GM23248 (cell line): ENCODE data around the gene APMAP. TPM values are rescaled to one million over a fixed set of nuclear protein-coding genes. Genes with fewer than 3 reads are reported as not detected.

ENCODE experiments used
- DNase-seq: peaks from one replicate; pipeline ENCODE4 v3.0.0-alpha.2; 2015
- H2AFZ ChIP-seq: fragments of 200-600 bp; sonication (generic); 2 replicates; pipeline ENCODE4 v1.6.1; 2016; ENCODE audit warnings: antibody characterized with exemption
- H3F3A ChIP-seq: fragments of 200-600 bp; sonication (generic); 2 replicates; pipeline ENCODE4 v1.6.1; 2016; ENCODE audit warnings: mild to moderate bottlenecking, antibody characterized with exemption, mixed run types; ENCODE audit not compliant: insufficient read depth
- H3K27ac ChIP-seq: fragments of 200-600 bp; sonication (generic); 2 replicates; pipeline ENCODE4 v1.5.1; 2016; ENCODE audit warnings: mild to moderate bottlenecking
- H3K27me3 ChIP-seq: fragments of 200-600 bp; sonication (generic); replicated peaks from 2 replicates; pipeline ENCODE4 v1.6.1; 2016; ENCODE audit warnings: mild to moderate bottlenecking; ENCODE audit not compliant: insufficient read depth
- H3K36me3 ChIP-seq: fragments of 200-600 bp; sonication (generic); 2 replicates; pipeline ENCODE4 v1.6.1; 2016; ENCODE audit warnings: low read depth, mild to moderate bottlenecking
- H3K4me1 ChIP-seq: fragments of 200-600 bp; sonication (generic); 2 replicates; pipeline ENCODE4 v1.6.1; 2016; ENCODE audit warnings: mild to moderate bottlenecking; ENCODE audit not compliant: insufficient read depth
- H3K4me2 ChIP-seq: fragments of 200-600 bp; sonication (generic); one replicate; pipeline ENCODE4 v1.6.1; 2016; ENCODE audit warnings: mild to moderate bottlenecking; ENCODE audit not compliant: unreplicated experiment
- H3K4me3 ChIP-seq: fragments of 200-600 bp; sonication (generic); 2 replicates; pipeline ENCODE4 v1.5.1; 2016; ENCODE audit warnings: mild to moderate bottlenecking
- H3K79me2 ChIP-seq: fragments of 200-600 bp; sonication (generic); 2 replicates; pipeline ENCODE4 v1.6.1; 2016; ENCODE audit warnings: mild to moderate bottlenecking; ENCODE audit not compliant: insufficient read depth
- H3K9ac ChIP-seq: fragments of 200-600 bp; sonication (generic); 2 replicates; pipeline ENCODE4 v1.6.1; 2016; ENCODE audit warnings: mild to moderate bottlenecking
- H3K9me2 ChIP-seq: fragments of 200-600 bp; sonication (generic); 2 replicates; pipeline ENCODE4 v1.6.1; 2016; ENCODE audit warnings: mixed run types, mild to moderate bottlenecking, moderate library complexity; ENCODE audit not compliant: insufficient read depth
- H3K9me3 ChIP-seq: fragments of 200-600 bp; sonication (generic); one replicate; pipeline ENCODE4 v1.6.1; 2017; ENCODE audit warnings: low read depth
- H4K20me1 ChIP-seq: fragments of 200-600 bp; sonication (generic); 2 replicates; pipeline ENCODE4 v1.6.0; 2016; ENCODE audit not compliant: insufficient read depth
- EZH2 ChIP-seq: fragments of 200-600 bp; sonication (generic); IDR thresholded peaks from 2 replicates; pipeline ENCODE4 v1.6.1; 2018; ENCODE audit warnings: antibody characterized with exemption, mild to moderate bottlenecking; ENCODE audit not compliant: insufficient read depth, poor library complexity, severe bottlenecking
- EZH2phosphoT487 ChIP-seq: fragments of 200-600 bp; sonication (generic); IDR thresholded peaks from 2 replicates; pipeline ENCODE4 v1.6.1; 2018; ENCODE audit warnings: antibody characterized with exemption, moderate library complexity, mild to moderate bottlenecking, low read depth; ENCODE audit not compliant: insufficient read depth
- WGBS, 2 experiments: methylation state at CpG; one replicate each; pipeline ENCODE4 v1.1.6; 2015 to 2017; ENCODE audit warnings: low lambda C conversion rate in 2 of 2, low coverage in 1 of 2; ENCODE audit errors: missing lambda C conversion rate in 2 of 2; 5-methylcytosine and 5-hydroxymethylcytosine counted together
- in situ Hi-C: fragments of 300-500 bp; cut with MboI; formaldehyde crosslinking; loops from 2 replicates; pipeline ENCODE4 v1.15.0; 2020
- polyA plus RNA-seq: library from polyadenylated mRNA; unstranded; fragments of >200 nt; fragmentation: Nextera tagmentation; extraction: Ambion mirVana; gene quantifications from 2 replicates; pipeline ENCODE4 v1.2.1, GENCODE V29; 2016
- total RNA-seq: library from RNA; depleted of rRNA; stranded (reverse); fragments of >200 nt; shearing (Covaris generic); gene quantifications from 2 replicates; pipeline ENCODE4 v1.2.3, GENCODE V29; 2014

The APMAP gene
- total and polyA plus RNA-seq, 2 experiments from 2014 or later, result 109 to 123 TPM

- DNase-seq, result peak; percentile 79
- no peaks in the 10 kb centered on the region for H3K27me3 ChIP-seq
- no peak for TF ChIP-seq EZH2phosphoT487
- TF ChIP-seq EZH2, result no peak
- 0 out of 2 replicates have a peak, but pooled peaks cover 4% of the 10 kb centered on the region for H3F3A ChIP-seq
- no peaks in the 10 kb centered on the region for H3K9me3 ChIP-seq
- no peaks in the 10 kb centered on the region for H4K20me1 ChIP-seq
- in situ Hi-C loops, result loop anchor here (5.0 to 25.0 kb wide), 6 partner anchors 68 to 868 kb away; partner anchors contain the start of gene GINS1
- peaks cover 27% of the 10 kb centered on the region for H3K79me2 ChIP-seq
- H3K4me1 ChIP-seq, result peaks cover 16% of the 10 kb centered on the region
- no peaks in the 10 kb centered on the region for H3K36me3 ChIP-seq
- H2AFZ ChIP-seq, result peak overlapping the region; percentile 52; the same call in 1 of the 2 replicates
- 0 out of 2 replicates have a peak overlapping the region, but pooled peaks have one; percentile 24 for H3K9ac ChIP-seq
- WGBS, 2 experiments, result 26 to 29% methylated on average over 20 of the region's 20 CpGs
- H3K4me3 ChIP-seq, result peak overlapping the region; percentile 68
- H3K27ac ChIP-seq, result no peak overlapping the region
- H3K9me2 ChIP-seq, result no peaks in the 10 kb centered on the region
- H3K4me2 ChIP-seq, result peak overlapping the region; percentile 91
These were observed 2.2 kb upstream of the APMAP start for GRCh38 chr20:24994470-24995368.

- Histone ChIP-seq H2AFZ (no peak overlapping the region), H3K27me3 (no peaks in the 10 kb centered on the region), H3K9me3 (no peaks in the 10 kb centered on the region), H3K4me1 (peaks cover 16% of the 10 kb centered on the region), H3F3A (0 out of 2 replicates have a peak, but pooled peaks cover 4% of the 10 kb centered on the region), H3K4me2 (no peak overlapping the region), H3K79me2 (peaks cover 33% of the 10 kb centered on the region), H3K9ac (no peak overlapping the region), H3K9me2 (no peaks in the 10 kb centered on the region), H3K36me3 (no peaks in the 10 kb centered on the region), H3K27ac (no peak overlapping the region), H4K20me1 (no peaks in the 10 kb centered on the region), H3K4me3 (no peak overlapping the region)
- whole genome bisulfite sequencing, 2 experiments, result 87% methylated on average over 1 of the region's 1 CpG
- in situ Hi-C loops, result loop anchor here (10.0 to 25.0 kb wide), 5 partner anchors 181 to 868 kb away; partner anchors contain the start of gene GINS1
- no peak for DNase-seq
- TF ChIP-seq EZH2 (no peak), EZH2phosphoT487 (no peak)
These were observed 1.6 kb upstream of the APMAP start for GRCh38 chr20:24994186-24994465.

GRCh38 chr20:24993337-24994185, 1.0 kb upstream of the APMAP start:
- Histone ChIP-seq H3K27me3 (no peaks in the 10 kb centered on the region), H3K9me2 (no peaks in the 10 kb centered on the region), H3K9ac (peak overlapping the region; percentile 91), H3K4me3 (peak overlapping the region; percentile 86), H3K4me2 (peak overlapping the region; percentile 70), H4K20me1 (no peaks in the 10 kb centered on the region), H3F3A (0 out of 2 replicates have a peak, but pooled peaks cover 4% of the 10 kb centered on the region), H3K36me3 (no peaks in the 10 kb centered on the region), H2AFZ (peak overlapping the region; percentile 88), H3K79me2 (peaks cover 39% of the 10 kb centered on the region), H3K27ac (peak overlapping the region; percentile 84), H3K9me3 (no peaks in the 10 kb centered on the region), H3K4me1 (peaks cover 16% of the 10 kb centered on the region)
- TF ChIP-seq EZH2phosphoT487 (no peak), EZH2 (no peak)
- WGBS, 2 experiments, result 12 to 14% methylated on average over 9 of the region's 9 CpGs
- in situ Hi-C loops, result loop anchor here (10.0 to 25.0 kb wide), 5 partner anchors 181 to 869 kb away; partner anchors contain the start of gene GINS1
- peak; percentile 79 for DNase-seq

GRCh38 chr20:24991897-24992486, 559 bp downstream of the APMAP start:
- no peaks in the 10 kb centered on the region for H4K20me1 ChIP-seq
- peak overlapping the region; percentile 88 for H2AFZ ChIP-seq
- in situ Hi-C loops, result loop anchor here (10.0 to 25.0 kb wide), 5 partner anchors 183 to 870 kb away; partner anchors contain the start of gene GINS1
- 0 out of 2 replicates have a peak, but pooled peaks cover 4% of the 10 kb centered on the region for H3F3A ChIP-seq
- no peaks in the 10 kb centered on the region for H3K9me2 ChIP-seq
- H3K4me1 ChIP-seq, result peaks cover 16% of the 10 kb centered on the region
- peak overlapping the region; percentile 91 for H3K9ac ChIP-seq
- no peak for TF ChIP-seq EZH2phosphoT487
- TF ChIP-seq EZH2, result no peak
- no peaks in the 10 kb centered on the region for H3K9me3 ChIP-seq
- WGBS, 2 experiments, result 0 to 2% methylated on average over 36 of the region's 36 CpGs
- H3K4me3 ChIP-seq, result peak overlapping the region; percentile 86
- peaks cover 50% of the 10 kb centered on the region for H3K79me2 ChIP-seq
- peak overlapping the region; percentile 84 for H3K27ac ChIP-seq
- peak; percentile 56 for DNase-seq
- H3K27me3 ChIP-seq, result no peaks in the 10 kb centered on the region
- H3K4me2 ChIP-seq, result peak overlapping the region; percentile 99
- H3K36me3 ChIP-seq, result no peaks in the 10 kb centered on the region
